Stomach (tissue), 4 donors: Measurements from ENCODE around the gene AVEN.

Source experiments
- POLR2A ChIP-seq, 4 donors: fragments of 450-650 bp; IDR thresholded peaks; one replicate each; pipeline ENCODE4 v1.6.1; 2016; ENCODE audit warnings: antibody characterized with exemption in 4 of 4, control low read depth in 2 of 4, mild to moderate bottlenecking in 1 of 4, moderate library complexity in 1 of 4
- POLR2AphosphoS5 ChIP-seq, 3 donors: sonication (generic); formaldehyde crosslinking; IDR thresholded peaks; one replicate each; pipeline ENCODE4 v1.6.1; 2016; ENCODE audit warnings: antibody characterized with exemption in 3 of 3
- TF ChIP-seq, protein P1 (sequence below), 7 experiments: fragments of 450-650 bp in 4 of 7; fragments of 200-600 bp in 3 of 7; sonication (generic) in 3 of 7; IDR thresholded peaks; one replicate each; pipeline ENCODE4 v1.5.1; 2016 to 2019; ENCODE audit warnings: antibody characterized with exemption in 7 of 7, control low read depth in 2 of 7, mild to moderate bottlenecking in 1 of 7

DNA sequence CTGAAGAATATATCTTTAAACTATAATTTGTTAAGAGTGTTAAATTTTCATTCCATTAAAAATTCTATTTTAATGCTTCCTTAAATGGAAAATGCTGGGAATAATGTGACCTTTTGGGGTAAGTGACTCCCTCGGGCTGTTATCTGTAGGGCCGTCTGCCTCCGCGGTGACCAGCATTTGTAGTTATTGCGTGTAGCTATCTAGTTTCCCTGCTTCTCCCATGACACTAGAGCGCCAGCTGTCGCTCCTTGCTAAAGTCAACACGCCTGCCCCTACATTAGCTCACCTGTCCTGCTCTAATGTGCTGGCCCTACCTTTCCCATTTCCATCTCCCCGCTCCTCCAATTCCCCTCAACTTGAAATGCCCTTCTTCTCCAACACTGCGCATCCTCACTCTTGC lies 83.1 kb downstream of the AVEN start:
- TF ChIP-seq, protein P1, sequence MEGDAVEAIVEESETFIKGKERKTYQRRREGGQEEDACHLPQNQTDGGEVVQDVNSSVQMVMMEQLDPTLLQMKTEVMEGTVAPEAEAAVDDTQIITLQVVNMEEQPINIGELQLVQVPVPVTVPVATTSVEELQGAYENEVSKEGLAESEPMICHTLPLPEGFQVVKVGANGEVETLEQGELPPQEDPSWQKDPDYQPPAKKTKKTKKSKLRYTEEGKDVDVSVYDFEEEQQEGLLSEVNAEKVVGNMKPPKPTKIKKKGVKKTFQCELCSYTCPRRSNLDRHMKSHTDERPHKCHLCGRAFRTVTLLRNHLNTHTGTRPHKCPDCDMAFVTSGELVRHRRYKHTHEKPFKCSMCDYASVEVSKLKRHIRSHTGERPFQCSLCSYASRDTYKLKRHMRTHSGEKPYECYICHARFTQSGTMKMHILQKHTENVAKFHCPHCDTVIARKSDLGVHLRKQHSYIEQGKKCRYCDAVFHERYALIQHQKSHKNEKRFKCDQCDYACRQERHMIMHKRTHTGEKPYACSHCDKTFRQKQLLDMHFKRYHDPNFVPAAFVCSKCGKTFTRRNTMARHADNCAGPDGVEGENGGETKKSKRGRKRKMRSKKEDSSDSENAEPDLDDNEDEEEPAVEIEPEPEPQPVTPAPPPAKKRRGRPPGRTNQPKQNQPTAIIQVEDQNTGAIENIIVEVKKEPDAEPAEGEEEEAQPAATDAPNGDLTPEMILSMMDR (IDR thresholded peaks at IDR 0.05), result no peak
- TF ChIP-seq POLR2AphosphoS5 (IDR thresholded peaks at IDR 0.05), result no peak
- no peak for TF ChIP-seq POLR2A (IDR thresholded peaks at IDR 0.05)
